Testis (tissue), 2 donors: ENCODE results near the gene ZNF559.

Experiments
- CTCF ChIP-seq, 3 experiments: fragments of 450-650 bp in 2 of 3; fragments of 200-600 bp in 1 of 3; sonication (generic) in 1 of 3; IDR thresholded peaks; one replicate each; pipeline ENCODE4 v1.5.1; 2016 to 2019; ENCODE audit warnings: antibody characterized with exemption in 3 of 3, mild to moderate bottlenecking in 2 of 3, moderate library complexity in 1 of 3
- POLR2A ChIP-seq: fragments of 450-650 bp; IDR thresholded peaks from one replicate; pipeline ENCODE4 v1.6.1; 2017; ENCODE audit warnings: antibody characterized with exemption, mild to moderate bottlenecking, moderate library complexity

DNA sequence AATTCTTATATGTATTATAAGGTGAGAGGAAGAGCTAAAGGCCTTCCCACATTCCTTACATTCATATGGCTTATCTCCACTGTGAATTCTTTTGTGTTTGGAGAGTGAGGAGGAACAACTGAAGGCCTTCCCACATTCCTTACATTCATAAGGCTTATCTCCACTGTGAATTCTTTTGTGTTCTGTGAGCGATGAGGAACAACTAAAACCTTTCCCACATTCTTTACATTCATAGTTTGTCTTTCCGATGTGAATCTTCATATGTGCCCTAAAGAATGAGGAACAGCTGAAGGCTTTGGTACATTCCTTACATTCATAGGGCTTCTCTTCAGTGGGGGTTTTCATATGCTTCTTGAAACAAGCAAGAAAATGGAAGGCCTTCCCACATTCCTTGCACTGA, 27.6 kb upstream of the ZNF559 start:
- TF ChIP-seq CTCF (IDR thresholded peaks at IDR 0.05) (no peak), POLR2A (no peak)
